GM12874 (cell line): Measurements from ENCODE around the gene MAGEA11.

Experiments used
- CTCF ChIP-seq: IDR thresholded peaks from 2 replicates; pipeline ENCODE4 v1.5.1; 2011; ENCODE audit warnings: low read depth, mild to moderate bottlenecking, control low read depth, low read length, moderate library complexity; ENCODE audit not compliant: insufficient read depth

Gene MAGEA11

GRCh38 chrX:149716632-149717031 is 4.8 kb downstream of the MAGEA11 start:
- no peak for TF ChIP-seq CTCF

- no peak for TF ChIP-seq CTCF
These were observed 5.9 kb downstream of the MAGEA11 start for GRCh38 chrX:149717803-149718202.

GRCh38 chrX:149718757-149719156 is 6.9 kb downstream of the MAGEA11 start:
- TF ChIP-seq CTCF: no peak

- TF ChIP-seq CTCF: no peak
These were observed 8.3 kb downstream of the MAGEA11 start for GRCh38 chrX:149720021-149720689.

GRCh38 chrX:149721778-149722177 is 9.9 kb downstream of the MAGEA11 start:
- TF ChIP-seq CTCF: no peak

- TF ChIP-seq CTCF: no peak
These were observed 45.6 kb downstream of the MAGEA11 start for GRCh38 chrX:149757206-149758067.

GRCh38 chrX:149758068-149758714 is 46.3 kb downstream of the MAGEA11 start:
- no peak for TF ChIP-seq CTCF
